H1 (cell line): Measurements from ENCODE around the gene IGF2R. TPM values are rescaled to one million over a fixed set of nuclear protein-coding genes. Genes with fewer than 3 reads are reported as not detected.

ENCODE experiments used
- CBX5 ChIP-seq: fragments of 300-800, 300-1000 bp; sonication (generic); IDR thresholded peaks from 2 replicates; pipeline ENCODE4 v1.7.1; 2016; ENCODE audit warnings: antibody characterized with exemption, low read length, low read depth
- EP300 ChIP-seq, 2 experiments: IDR thresholded peaks; 1 replicate in 1 of 2; 2 replicates in 1 of 2; pipeline ENCODE4 v1.6.1; 2011 to 2012; ENCODE audit warnings: low read depth in 2 of 2, low read length in 2 of 2, mild to moderate bottlenecking in 2 of 2, borderline replicate concordance in 1 of 2, inconsistent platforms in 1 of 2, moderate library complexity in 1 of 2
- KDM1A ChIP-seq: fragments of 200-600, 300-600 bp; sonication (generic); IDR thresholded peaks from 2 replicates; pipeline ENCODE4 v1.7.1; 2016; ENCODE audit warnings: mild to moderate bottlenecking, low read length, borderline replicate concordance
- KDM5A ChIP-seq: fragments of 200-600 bp; IDR thresholded peaks from 2 replicates; pipeline ENCODE4 v1.7.1; 2012; ENCODE audit warnings: mild to moderate bottlenecking, low read length, inconsistent platforms, mixed read lengths
- MAFK ChIP-seq: IDR thresholded peaks from 2 replicates; pipeline ENCODE4 v1.6.1; 2012; ENCODE audit warnings: low read depth, mild to moderate bottlenecking, improper control_type of control experiment, low read length
- RXRA ChIP-seq: IDR thresholded peaks from 2 replicates; pipeline ENCODE4 v1.6.1; 2011; ENCODE audit warnings: low read depth, mild to moderate bottlenecking, low read length, moderate library complexity; ENCODE audit not compliant: insufficient read depth
- TCF12 ChIP-seq: IDR thresholded peaks from 2 replicates; pipeline ENCODE4 v1.6.1; 2011; ENCODE audit warnings: low read depth, mild to moderate bottlenecking, low read length
- YY1 ChIP-seq: IDR thresholded peaks from 2 replicates; pipeline ENCODE4 v1.6.1; 2011; ENCODE audit warnings: low read depth, mild to moderate bottlenecking, low read length
- polyA plus RNA-seq, 7 experiments: library from polyadenylated mRNA; depleted of rRNA in 3 of 7; stranded (reverse) in 5 of 7; unstranded in 2 of 7; fragments of >200 nt in 5 of 7; fragments of 200-250 nt in 2 of 7; gene quantifications; 1 replicate in 5 of 7; 2 replicates in 1 of 7; 4 replicates in 1 of 7; pipeline versions ENCODE4 v1.2.1 to v1.2.3, GENCODE V29; 2011 to 2013; ENCODE audit warnings: missing spikeins in 2 of 7, mixed read lengths in 2 of 7
- total RNA-seq: library from RNA; stranded (reverse); fragmentation: NEBNext Ultra II Directional; extraction: Animal tissue kit (Norgen Biotek cat#: 25700); gene quantifications from 2 replicates; pipeline ENCODE4 v1.2.1, GENCODE V29; 2021

The IGF2R gene
- total and polyA plus RNA-seq, 2 of the 8 experiments (the other 6 are each of a cell fraction or from before 2014, with no cell fraction given): 20.6 to 74.1 TPM

DNA sequence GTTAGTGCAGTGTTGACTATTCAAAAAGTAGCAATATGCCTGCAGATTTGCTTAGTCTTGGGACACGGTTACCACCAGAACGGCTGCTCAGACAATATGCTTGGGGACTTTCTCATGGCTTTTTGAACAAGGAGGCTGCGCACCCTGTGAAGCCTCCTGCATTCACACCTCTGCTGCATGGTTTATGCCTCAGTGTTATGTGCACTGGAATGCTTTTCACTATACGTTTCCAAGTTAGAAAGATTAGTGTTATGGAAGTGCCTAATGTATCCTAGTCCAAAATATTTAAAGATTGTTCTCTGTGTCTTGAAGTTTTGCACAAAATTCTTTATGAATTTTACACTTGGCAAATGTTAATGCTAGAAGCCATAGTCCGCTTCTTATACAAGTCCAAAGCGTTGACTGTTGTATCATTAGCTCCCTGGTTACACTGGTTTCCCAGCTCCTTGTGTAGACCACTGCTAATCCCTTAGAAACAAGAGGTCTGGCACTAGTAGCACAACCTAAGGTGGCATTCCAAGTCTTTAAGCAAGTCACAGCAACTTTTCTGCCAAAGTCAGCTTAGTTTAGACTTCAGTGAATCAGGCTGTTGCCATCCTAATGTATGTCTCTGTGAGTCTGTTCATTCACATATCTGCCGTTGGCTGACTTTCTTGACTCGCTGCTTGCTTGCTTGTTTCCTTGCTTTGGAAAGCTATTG, 126.4 kb downstream of the IGF2R start (continued):
- TF ChIP-seq EP300 (IDR thresholded peaks at IDR 0.05; ENCODE audit: borderline replicate concordance in 1 of 2, low read depth in 2 of 2, low read length in 2 of 2) (no peak), MAFK (no peak), TCF12 (no peak), KDM5A (no peak), KDM1A (no peak), CBX5 (no peak), YY1 (no peak), RXRA (no peak)
